IPS-18a (cell line): ENCODE measurements around the gene ATAD3C.
A peak's percentile ranks its signal among the peaks of the same experiment; 100 is the strongest.

ENCODE experiments used
- H3K27ac ChIP-seq: one replicate; pipeline ENCODE4 v1.5.1; 2013; ENCODE audit warnings: low read length
- H3K27me3 ChIP-seq: one replicate; pipeline ENCODE4 v1.6.1; 2013; ENCODE audit warnings: mild to moderate bottlenecking, low read length; ENCODE audit not compliant: control insufficient read depth, insufficient read depth
- H3K36me3 ChIP-seq: one replicate; pipeline ENCODE4 v1.6.1; 2013; ENCODE audit warnings: low read depth, low read length; ENCODE audit not compliant: control insufficient read depth
- H3K4me1 ChIP-seq: one replicate; pipeline ENCODE4 v1.6.1; 2013; ENCODE audit warnings: low read depth, low read length; ENCODE audit not compliant: control insufficient read depth
- H3K4me3 ChIP-seq: one replicate; pipeline ENCODE4 v1.5.1; 2013; ENCODE audit warnings: low read length
- H3K9ac ChIP-seq: one replicate; pipeline ENCODE4 v1.6.1; 2013; ENCODE audit warnings: mild to moderate bottlenecking, low read length, moderate library complexity
- H3K9me3 ChIP-seq: one replicate; pipeline ENCODE4 v1.6.1; 2013; ENCODE audit warnings: low read depth, low read length; ENCODE audit not compliant: control insufficient read depth

The ATAD3C gene

GRCh38 chr1:1434131-1434823 lies 15.2 kb upstream of the ATAD3C start:
- Histone ChIP-seq H3K27ac (no peak overlapping the region), H3K36me3 (no peaks in the 10 kb centered on the region), H3K9ac (peak overlapping the region; percentile 18), H3K9me3 (no peaks in the 10 kb centered on the region), H3K27me3 (peaks cover 10% of the 10 kb centered on the region), H3K4me1 (peaks cover 48% of the 10 kb centered on the region), H3K4me3 (peak overlapping the region; percentile 60)

- peaks cover 10% of the 10 kb centered on the region for H3K27me3 ChIP-seq
- H3K9ac ChIP-seq = peak overlapping the region; percentile 6
- H3K4me3 ChIP-seq = peak overlapping the region; percentile 60
- no peak overlapping the region for H3K27ac ChIP-seq
- H3K36me3 ChIP-seq = no peaks in the 10 kb centered on the region
- no peaks in the 10 kb centered on the region for H3K9me3 ChIP-seq
- peaks cover 48% of the 10 kb centered on the region for H3K4me1 ChIP-seq
Measured at GRCh38 chr1:1434824-1435105, 14.7 kb upstream of the ATAD3C start.

GRCh38 chr1:1435106-1435903 lies 14.2 kb upstream of the ATAD3C start, which contains the start of gene VWA1:
Gene VWA1 (plus strand): TSS chr1:1435690. CDS start chr1:1435749, 59 bp downstream.
- Histone ChIP-seq H3K4me1 (peaks cover 45% of the 10 kb centered on the region), H3K27ac (no peak within 1 kb of the TSS), H3K9me3 (no peaks in the 10 kb centered on the region), H3K9ac (peak within 1 kb of the TSS; percentile 28), H3K36me3 (no peaks in the 10 kb centered on the region), H3K4me3 (peak within 1 kb of the TSS; percentile 67), H3K27me3 (peaks cover 10% of the 10 kb centered on the region)

GRCh38 chr1:1435911-1436629 lies 13.4 kb upstream of the ATAD3C start:
- Histone ChIP-seq H3K27ac (no peak overlapping the region), H3K27me3 (peaks cover 10% of the 10 kb centered on the region), H3K36me3 (no peaks in the 10 kb centered on the region), H3K4me3 (peak overlapping the region; percentile 67), H3K9ac (peak overlapping the region; percentile 28), H3K4me1 (peaks cover 41% of the 10 kb centered on the region), H3K9me3 (no peaks in the 10 kb centered on the region)

GRCh38 chr1:1436630-1437032 lies 12.9 kb upstream of the ATAD3C start:
- Histone ChIP-seq H3K9ac (peak overlapping the region; percentile 28), H3K27me3 (peaks cover 10% of the 10 kb centered on the region), H3K4me1 (peaks cover 38% of the 10 kb centered on the region), H3K4me3 (peak overlapping the region; percentile 67), H3K36me3 (no peaks in the 10 kb centered on the region), H3K9me3 (no peaks in the 10 kb centered on the region), H3K27ac (no peak overlapping the region)

GRCh38 chr1:1437033-1437903 lies 12.2 kb upstream of the ATAD3C start:
- H3K4me3 ChIP-seq = no peak overlapping the region
- H3K9ac ChIP-seq = no peak overlapping the region
- no peaks in the 10 kb centered on the region for H3K9me3 ChIP-seq
- H3K27me3 ChIP-seq = peaks cover 10% of the 10 kb centered on the region
- peaks cover 31% of the 10 kb centered on the region for H3K4me1 ChIP-seq
- no peaks in the 10 kb centered on the region for H3K36me3 ChIP-seq
- H3K27ac ChIP-seq = no peak overlapping the region

GRCh38 chr1:1437904-1438376 lies 11.5 kb upstream of the ATAD3C start:
- H3K4me1 ChIP-seq = peaks cover 25% of the 10 kb centered on the region

DNA sequence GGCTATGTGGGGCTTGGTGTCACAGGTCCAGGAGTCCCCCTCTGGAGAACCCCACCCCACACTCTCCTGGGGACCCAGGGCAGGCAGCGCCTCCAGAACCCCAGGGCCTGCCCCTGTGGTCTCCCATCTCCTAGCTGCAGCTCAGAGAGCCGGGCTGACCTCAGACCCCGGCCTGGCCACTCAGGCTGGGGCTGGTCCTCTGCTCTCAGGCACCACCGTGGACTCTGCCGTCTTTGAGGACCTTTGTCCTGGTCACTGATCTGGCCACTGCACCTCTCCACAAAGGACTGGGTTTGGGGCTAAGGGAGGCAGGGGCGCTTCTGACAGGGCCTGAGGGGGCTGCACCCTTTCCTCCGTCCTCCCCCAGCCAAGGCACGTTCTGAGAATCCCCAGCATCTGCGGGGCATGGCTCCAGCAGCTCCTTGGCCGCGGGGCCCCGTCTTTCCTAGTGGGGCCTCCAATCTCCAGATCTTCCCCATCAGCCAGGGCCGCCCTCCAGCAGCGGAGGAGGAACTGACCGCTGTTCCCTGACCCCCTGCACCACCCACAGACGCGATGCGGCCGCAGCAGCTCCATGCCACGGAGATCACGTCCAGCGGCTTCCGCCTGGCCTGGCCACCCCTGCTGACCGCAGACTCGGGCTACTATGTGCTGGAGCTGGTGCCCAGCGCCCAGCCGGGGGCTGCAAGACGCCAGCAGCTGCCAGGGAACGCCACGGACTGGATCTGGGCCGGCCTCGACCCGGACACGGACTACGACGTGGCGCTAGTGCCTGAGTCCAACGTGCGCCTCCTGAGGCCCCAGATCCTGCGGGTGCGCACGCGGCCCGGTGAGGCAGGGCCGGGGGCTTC lies 10.7 kb upstream of the ATAD3C start:
- no peak overlapping the region for H3K9ac ChIP-seq
- H3K4me3 ChIP-seq = no peak overlapping the region
- no peaks in the 10 kb centered on the region for H3K9me3 ChIP-seq

More at GRCh38 chr1:1437904-1438376, 11.5 kb upstream of the ATAD3C start:
- no peaks in the 10 kb centered on the region for H3K9me3 ChIP-seq
- H3K27me3 ChIP-seq = peaks cover 10% of the 10 kb centered on the region
- H3K9ac ChIP-seq = no peak overlapping the region
- no peaks in the 10 kb centered on the region for H3K36me3 ChIP-seq
- H3K27ac ChIP-seq = no peak overlapping the region
- no peak overlapping the region for H3K4me3 ChIP-seq

GRCh38 chr1:1439546-1440261 lies 9.8 kb upstream of the ATAD3C start:
- Histone ChIP-seq H3K27ac (no peak overlapping the region), H3K36me3 (no peaks in the 10 kb centered on the region), H3K4me3 (no peak overlapping the region), H3K27me3 (peaks cover 10% of the 10 kb centered on the region), H3K4me1 (peaks cover 9% of the 10 kb centered on the region), H3K9ac (no peak overlapping the region), H3K9me3 (no peaks in the 10 kb centered on the region)

More for the DNA sequence above, 10.7 kb upstream of the ATAD3C start:
- Histone ChIP-seq H3K36me3 (no peaks in the 10 kb centered on the region), H3K4me1 (peaks cover 17% of the 10 kb centered on the region), H3K27ac (no peak overlapping the region), H3K27me3 (peaks cover 10% of the 10 kb centered on the region)
